GM23248 (cell line): ENCODE data around the gene MSH6. TPM values are rescaled to one million over a fixed set of nuclear protein-coding genes. Genes with fewer than 3 reads are reported as not detected.

Experiments used
- DNase-seq: peaks from one replicate; pipeline ENCODE4 v3.0.0-alpha.2; 2015
- H2AFZ ChIP-seq: fragments of 200-600 bp; sonication (generic); 2 replicates; pipeline ENCODE4 v1.6.1; 2016; ENCODE audit warnings: antibody characterized with exemption
- H3F3A ChIP-seq: fragments of 200-600 bp; sonication (generic); 2 replicates; pipeline ENCODE4 v1.6.1; 2016; ENCODE audit warnings: mild to moderate bottlenecking, antibody characterized with exemption, mixed run types; ENCODE audit not compliant: insufficient read depth
- H3K27ac ChIP-seq: fragments of 200-600 bp; sonication (generic); 2 replicates; pipeline ENCODE4 v1.5.1; 2016; ENCODE audit warnings: mild to moderate bottlenecking
- H3K27me3 ChIP-seq: fragments of 200-600 bp; sonication (generic); replicated peaks from 2 replicates; pipeline ENCODE4 v1.6.1; 2016; ENCODE audit warnings: mild to moderate bottlenecking; ENCODE audit not compliant: insufficient read depth
- H3K36me3 ChIP-seq: fragments of 200-600 bp; sonication (generic); 2 replicates; pipeline ENCODE4 v1.6.1; 2016; ENCODE audit warnings: low read depth, mild to moderate bottlenecking
- H3K4me1 ChIP-seq: fragments of 200-600 bp; sonication (generic); 2 replicates; pipeline ENCODE4 v1.6.1; 2016; ENCODE audit warnings: mild to moderate bottlenecking; ENCODE audit not compliant: insufficient read depth
- H3K4me2 ChIP-seq: fragments of 200-600 bp; sonication (generic); one replicate; pipeline ENCODE4 v1.6.1; 2016; ENCODE audit warnings: mild to moderate bottlenecking; ENCODE audit not compliant: unreplicated experiment
- H3K4me3 ChIP-seq: fragments of 200-600 bp; sonication (generic); 2 replicates; pipeline ENCODE4 v1.5.1; 2016; ENCODE audit warnings: mild to moderate bottlenecking
- H3K79me2 ChIP-seq: fragments of 200-600 bp; sonication (generic); 2 replicates; pipeline ENCODE4 v1.6.1; 2016; ENCODE audit warnings: mild to moderate bottlenecking; ENCODE audit not compliant: insufficient read depth
- H3K9ac ChIP-seq: fragments of 200-600 bp; sonication (generic); 2 replicates; pipeline ENCODE4 v1.6.1; 2016; ENCODE audit warnings: mild to moderate bottlenecking
- H3K9me2 ChIP-seq: fragments of 200-600 bp; sonication (generic); 2 replicates; pipeline ENCODE4 v1.6.1; 2016; ENCODE audit warnings: mixed run types, mild to moderate bottlenecking, moderate library complexity; ENCODE audit not compliant: insufficient read depth
- H3K9me3 ChIP-seq: fragments of 200-600 bp; sonication (generic); one replicate; pipeline ENCODE4 v1.6.1; 2017; ENCODE audit warnings: low read depth
- H4K20me1 ChIP-seq: fragments of 200-600 bp; sonication (generic); 2 replicates; pipeline ENCODE4 v1.6.0; 2016; ENCODE audit not compliant: insufficient read depth
- EZH2 ChIP-seq: fragments of 200-600 bp; sonication (generic); IDR thresholded peaks from 2 replicates; pipeline ENCODE4 v1.6.1; 2018; ENCODE audit warnings: antibody characterized with exemption, mild to moderate bottlenecking; ENCODE audit not compliant: insufficient read depth, poor library complexity, severe bottlenecking
- EZH2phosphoT487 ChIP-seq: fragments of 200-600 bp; sonication (generic); IDR thresholded peaks from 2 replicates; pipeline ENCODE4 v1.6.1; 2018; ENCODE audit warnings: antibody characterized with exemption, moderate library complexity, mild to moderate bottlenecking, low read depth; ENCODE audit not compliant: insufficient read depth
- WGBS, 2 experiments: methylation state at CpG; one replicate each; pipeline ENCODE4 v1.1.6; 2015 to 2017; ENCODE audit warnings: low lambda C conversion rate in 2 of 2, low coverage in 1 of 2; ENCODE audit errors: missing lambda C conversion rate in 2 of 2; 5-methylcytosine and 5-hydroxymethylcytosine counted together
- in situ Hi-C: fragments of 300-500 bp; cut with MboI; formaldehyde crosslinking; loops from 2 replicates; pipeline ENCODE4 v1.15.0; 2020
- polyA plus RNA-seq: library from polyadenylated mRNA; unstranded; fragments of >200 nt; fragmentation: Nextera tagmentation; extraction: Ambion mirVana; gene quantifications from 2 replicates; pipeline ENCODE4 v1.2.1, GENCODE V29; 2016
- total RNA-seq: library from RNA; depleted of rRNA; stranded (reverse); fragments of >200 nt; shearing (Covaris generic); gene quantifications from 2 replicates; pipeline ENCODE4 v1.2.3, GENCODE V29; 2014

MSH6 gene
- total and polyA plus RNA-seq, 2 experiments from 2014 or later = 35.1 to 57.8 TPM

- Histone ChIP-seq H3K9me2 (no peaks in the 10 kb centered on the region), H3K27me3 (no peaks in the 10 kb centered on the region), H3K4me2 (no peak overlapping the region), H3K9ac (no peak overlapping the region), H2AFZ (no peak overlapping the region), H3F3A (no peaks in the 10 kb centered on the region), H3K4me1 (peaks cover 4% of the 10 kb centered on the region; the same call in 1 of the 2 replicates), H3K79me2 (no peaks in the 10 kb centered on the region), H4K20me1 (no peaks in the 10 kb centered on the region), H3K4me3 (no peak overlapping the region), H3K36me3 (no peaks in the 10 kb centered on the region), H3K9me3 (no peaks in the 10 kb centered on the region), H3K27ac (no peak overlapping the region)
- DNase-seq = no peak
- in situ Hi-C loops = no loop called here
- 83 to 85% methylated on average over 8 of the region's 8 CpGs for WGBS, 2 experiments
- TF ChIP-seq EZH2 (no peak), EZH2phosphoT487 (no peak)
Observed at GRCh38 chr2:47778698-47779425, 4.1 kb upstream of the MSH6 start.

- H3K4me2 ChIP-seq = no peak overlapping the region
- no peaks in the 10 kb centered on the region for H3K27me3 ChIP-seq
- no peak for DNase-seq
- TF ChIP-seq EZH2phosphoT487 = no peak
- TF ChIP-seq EZH2 = no peak
- no peaks in the 10 kb centered on the region for H3K9me2 ChIP-seq
- H4K20me1 ChIP-seq = no peaks in the 10 kb centered on the region
- H3K9ac ChIP-seq = no peak overlapping the region
- peaks cover 4% of the 10 kb centered on the region; the same call in 1 of the 2 replicates for H3K4me1 ChIP-seq
- in situ Hi-C loops = no loop called here
- no peak overlapping the region for H2AFZ ChIP-seq
- peaks cover 5% of the 10 kb centered on the region for H3K79me2 ChIP-seq
- no peak overlapping the region for H3K27ac ChIP-seq
- H3K36me3 ChIP-seq = no peaks in the 10 kb centered on the region
- H3K4me3 ChIP-seq = no peak overlapping the region
- H3K9me3 ChIP-seq = no peaks in the 10 kb centered on the region
- H3F3A ChIP-seq = no peaks in the 10 kb centered on the region
- WGBS, 2 experiments = 89 to 90% methylated on average over 8 of the region's 8 CpGs
Observed at GRCh38 chr2:47779426-47779790, 3.5 kb upstream of the MSH6 start.

- H3K36me3 ChIP-seq = no peaks in the 10 kb centered on the region; the same call in 1 of the 2 replicates
- H3F3A ChIP-seq = peaks cover 9% of the 10 kb centered on the region; the same call in 1 of the 2 replicates
- no peaks in the 10 kb centered on the region for H4K20me1 ChIP-seq
- H3K4me3 ChIP-seq = peak overlapping the region; percentile 89
- peak overlapping the region; percentile 90 for H3K4me2 ChIP-seq
- H3K79me2 ChIP-seq = peaks cover 34% of the 10 kb centered on the region
- no peaks in the 10 kb centered on the region for H3K27me3 ChIP-seq
- DNase-seq = no peak
- H3K4me1 ChIP-seq = peaks cover 9% of the 10 kb centered on the region; the same call in 1 of the 2 replicates
- no peak for TF ChIP-seq EZH2
- TF ChIP-seq EZH2phosphoT487 = no peak
- H3K9me2 ChIP-seq = no peaks in the 10 kb centered on the region
- peak overlapping the region; percentile 90 for H3K9ac ChIP-seq
- WGBS, 2 experiments = 10% methylated on average over 7 of the region's 7 CpGs
- in situ Hi-C loops = no loop called here
- peak overlapping the region; percentile 86 for H3K27ac ChIP-seq
- peak overlapping the region; percentile 91 for H2AFZ ChIP-seq
- no peaks in the 10 kb centered on the region for H3K9me3 ChIP-seq
Observed at GRCh38 chr2:47782381-47782670, 619 bp upstream of the MSH6 start.

- Histone ChIP-seq H3K36me3 (no peaks in the 10 kb centered on the region; the same call in 1 of the 2 replicates), H3F3A (peaks cover 9% of the 10 kb centered on the region; the same call in 1 of the 2 replicates), H3K27ac (peak overlapping the region; percentile 86), H3K4me2 (peak overlapping the region; percentile 66), H3K27me3 (no peaks in the 10 kb centered on the region), H3K79me2 (peaks cover 48% of the 10 kb centered on the region), H3K4me1 (peaks cover 9% of the 10 kb centered on the region; the same call in 1 of the 2 replicates), H3K9me2 (no peaks in the 10 kb centered on the region), H4K20me1 (no peaks in the 10 kb centered on the region), H3K4me3 (peak overlapping the region; percentile 89), H3K9me3 (no peaks in the 10 kb centered on the region), H2AFZ (peak overlapping the region; percentile 80), H3K9ac (peak overlapping the region; percentile 90)
- DNase-seq = peak; percentile 82
- in situ Hi-C loops = no loop called here
- WGBS, 2 experiments = 1% methylated on average over 27 to 70 of the region's 71 CpGs
- no peak for TF ChIP-seq EZH2
- no peak for TF ChIP-seq EZH2phosphoT487
Observed at GRCh38 chr2:47783486-47784351, 774 bp downstream of the MSH6 start.
